Astrocyte (in vitro differentiated cells and primary cell): ENCODE results near the gene FBLN1. TPM values are rescaled to one million over a fixed set of nuclear protein-coding genes. Genes with fewer than 3 reads are reported as not detected.

Source experiments
- DNase-seq: peaks from one replicate; pipeline ENCODE4 v3.0.0-alpha.2; 2010; ENCODE audit warnings: low read depth
- FAIRE-seq: peaks from 2 replicates; lab custom pipeline; 2011; peaks lifted over from hg19 to GRCh38; lab: Jason Lieb, UNC
- H2AFZ ChIP-seq: 2 replicates; pipeline ENCODE4 v1.6.0; 2012; ENCODE audit warnings: low read depth, low read length, inconsistent platforms
- H3K27ac ChIP-seq: 2 replicates; pipeline ENCODE4 v1.5.1; 2011; ENCODE audit warnings: low read depth, low read length, inconsistent platforms
- H3K27me3 ChIP-seq: 2 replicates; pipeline ENCODE4 v1.6.0; 2011; ENCODE audit warnings: low read length, inconsistent platforms; ENCODE audit not compliant: insufficient read depth
- H3K36me3 ChIP-seq: 2 replicates; pipeline ENCODE4 v1.5.1; 2011; ENCODE audit warnings: low read length, inconsistent platforms; ENCODE audit not compliant: insufficient read depth
- H3K4me1 ChIP-seq: 2 replicates; pipeline ENCODE4 v1.5.1; 2011; ENCODE audit warnings: low read length, inconsistent platforms; ENCODE audit not compliant: insufficient read depth
- H3K4me2 ChIP-seq: 2 replicates; pipeline ENCODE4 v1.6.0; 2012; ENCODE audit warnings: low read length, inconsistent platforms
- H3K4me3 ChIP-seq: 2 replicates; pipeline ENCODE4 v1.5.1; 2011; ENCODE audit warnings: low read depth, mild to moderate bottlenecking, low read length, inconsistent platforms; ENCODE audit not compliant: insufficient read depth
- H3K79me2 ChIP-seq: 2 replicates; pipeline ENCODE4 v1.6.0; 2012; ENCODE audit warnings: mild to moderate bottlenecking, low read length, inconsistent platforms; ENCODE audit not compliant: insufficient read depth
- H3K9ac ChIP-seq: 2 replicates; pipeline ENCODE4 v1.6.0; 2012; ENCODE audit warnings: mild to moderate bottlenecking, low read length, inconsistent platforms
- H3K9me3 ChIP-seq: 2 replicates; pipeline ENCODE4 v1.5.1; 2012; ENCODE audit warnings: low read depth, mild to moderate bottlenecking, low read length, inconsistent platforms; ENCODE audit not compliant: insufficient read depth
- H4K20me1 ChIP-seq: 2 replicates; pipeline ENCODE4 v1.6.0; 2012; ENCODE audit warnings: low read length, inconsistent platforms; ENCODE audit not compliant: insufficient read depth
- H3K27ac Mint-ChIP-seq: one replicate; pipeline ENCODE4 v1.8.0; 2021; ENCODE audit warnings: mild to moderate bottlenecking, mixed read lengths; ENCODE audit not compliant: unreplicated experiment
- H3K27me3 Mint-ChIP-seq: one replicate; pipeline ENCODE4 v1.8.0; 2021; ENCODE audit warnings: low read depth, mixed read lengths; ENCODE audit not compliant: unreplicated experiment
- H3K36me3 Mint-ChIP-seq: one replicate; pipeline ENCODE4 v1.8.0; 2021; ENCODE audit warnings: low read depth, mixed read lengths; ENCODE audit not compliant: unreplicated experiment
- H3K4me1 Mint-ChIP-seq: one replicate; pipeline ENCODE4 v1.8.0; 2021; ENCODE audit warnings: low read depth, mixed read lengths; ENCODE audit not compliant: unreplicated experiment
- H3K4me3 Mint-ChIP-seq: one replicate; pipeline ENCODE4 v1.8.0; 2021; ENCODE audit warnings: mild to moderate bottlenecking, moderate library complexity, mixed read lengths; ENCODE audit not compliant: unreplicated experiment
- H3K9me3 Mint-ChIP-seq: one replicate; pipeline ENCODE4 v1.8.0; 2021; ENCODE audit warnings: mild to moderate bottlenecking, mixed read lengths; ENCODE audit not compliant: unreplicated experiment
- CTCF ChIP-seq: IDR thresholded peaks from 2 replicates; pipeline ENCODE4 v1.5.1; 2011; ENCODE audit warnings: low read depth, mild to moderate bottlenecking, inconsistent platforms, low read length, moderate library complexity; ENCODE audit not compliant: insufficient read depth
- EZH2 ChIP-seq: IDR thresholded peaks from 2 replicates; pipeline ENCODE4 v1.6.1; 2012; ENCODE audit warnings: mild to moderate bottlenecking, low read length, inconsistent platforms; ENCODE audit not compliant: insufficient read depth
- total RNA-seq: library from RNA; stranded (reverse); gene quantifications from 2 replicates; pipeline ENCODE4 v1.2.1, GENCODE V29; 2021

The FBLN1 gene
- total RNA-seq, 1 donor from 2014 or later: 69.2 TPM

GRCh38 chr22:45562102-45562501, 59.4 kb downstream of the FBLN1 start:
- Histone ChIP-seq H3K4me1 (no peaks in the 10 kb centered on the region), H3K9me3 (peaks cover 5% of the 10 kb centered on the region), H3K36me3 (no peaks in the 10 kb centered on the region), H3K4me2 (no peak overlapping the region), H3K79me2 (no peaks in the 10 kb centered on the region), H2AFZ (no peak overlapping the region), H3K9ac (no peak overlapping the region), H3K27ac (no peak overlapping the region), H3K27me3 (no peaks in the 10 kb centered on the region), H4K20me1 (no peaks in the 10 kb centered on the region), H3K4me3 (no peak overlapping the region)
- H3K4me1 Mint-ChIP-seq: no peaks in the 10 kb centered on the region
- H3K27ac Mint-ChIP-seq: no peak overlapping the region
- peaks cover 42% of the 10 kb centered on the region for H3K36me3 Mint-ChIP-seq
- H3K9me3 Mint-ChIP-seq: peaks cover 28% of the 10 kb centered on the region
- no peak overlapping the region for H3K4me3 Mint-ChIP-seq
- DNase-seq (no peak), FAIRE-seq (no peak)
- no peak for TF ChIP-seq CTCF
- no peak for TF ChIP-seq EZH2
- H3K27me3 Mint-ChIP-seq: peaks cover 15% of the 10 kb centered on the region

GRCh38 chr22:45562537-45563361, 60.1 kb downstream of the FBLN1 start:
- Mint-ChIP-seq H3K27me3 (peaks cover 18% of the 10 kb centered on the region), H3K4me1 (no peaks in the 10 kb centered on the region), H3K27ac (no peak overlapping the region), H3K36me3 (peaks cover 39% of the 10 kb centered on the region), H3K4me3 (no peak overlapping the region), H3K9me3 (peaks cover 23% of the 10 kb centered on the region)
- H3K79me2 ChIP-seq: no peaks in the 10 kb centered on the region
- DNase-seq: no peak
- H3K27me3 ChIP-seq: no peaks in the 10 kb centered on the region
- no peak overlapping the region for H3K27ac ChIP-seq
- H3K4me3 ChIP-seq: no peak overlapping the region
- H3K9me3 ChIP-seq: peaks cover 5% of the 10 kb centered on the region
- no peaks in the 10 kb centered on the region for H3K4me1 ChIP-seq
- H4K20me1 ChIP-seq: no peaks in the 10 kb centered on the region
- H3K9ac ChIP-seq: no peak overlapping the region
- no peak overlapping the region for H3K4me2 ChIP-seq
- no peaks in the 10 kb centered on the region for H3K36me3 ChIP-seq
- no peak overlapping the region for H2AFZ ChIP-seq
- TF ChIP-seq EZH2 (no peak), CTCF (no peak)
- FAIRE-seq: no peak
